HTERT RPE-1 (cell line): ENCODE measurements around the gene SYNPO2.

Source experiments
- in situ Hi-C: fragments of 300-500 bp; cut with MboI; formaldehyde crosslinking; loops from 4 replicates; pipeline ENCODE4 v1.14.3; 2020; ENCODE audit warnings: low sequenced_read_pairs

SYNPO2 gene

GRCh38 chr4:118931786-118932185, 43.1 kb downstream of the SYNPO2 start:
- in situ Hi-C loops = no loop called here

- in situ Hi-C loops = no loop called here
These were observed 47.2 kb downstream of the SYNPO2 start for GRCh38 chr4:118935819-118936218.

GRCh38 chr4:118936406-118936805, 47.8 kb downstream of the SYNPO2 start:
- in situ Hi-C loops = no loop called here

- in situ Hi-C loops = no loop called here
These were observed 50.6 kb downstream of the SYNPO2 start for GRCh38 chr4:118939169-118939783.

GRCh38 chr4:118941149-118941548, 52.5 kb downstream of the SYNPO2 start:
- in situ Hi-C loops = no loop called here

DNA sequence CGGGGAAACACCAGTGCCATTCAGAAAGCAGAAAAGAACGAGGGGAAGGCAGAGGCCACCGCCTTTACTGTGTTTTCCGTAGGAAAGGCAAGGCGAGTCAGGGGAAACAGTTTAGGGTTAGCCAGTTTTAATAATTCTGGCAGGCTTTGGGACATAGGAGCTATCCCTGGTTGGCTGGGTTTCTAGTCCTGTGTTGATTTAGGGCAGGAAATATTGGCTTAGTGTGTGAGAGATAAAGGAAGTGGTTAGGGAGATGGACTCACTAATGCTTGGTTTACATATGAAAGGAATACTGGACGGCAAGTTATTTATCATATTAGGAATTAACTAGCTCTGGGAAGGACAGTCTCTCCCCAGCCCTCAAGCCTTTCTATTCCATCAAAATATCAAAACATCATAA, 53.1 kb downstream of the SYNPO2 start:
- in situ Hi-C loops = no loop called here

- in situ Hi-C loops = no loop called here
These were observed 53.8 kb downstream of the SYNPO2 start for GRCh38 chr4:118942465-118942864.

GRCh38 chr4:118947095-118947494, 58.4 kb downstream of the SYNPO2 start:
- in situ Hi-C loops = no loop called here

GRCh38 chr4:118948545-118949144, 60.0 kb downstream of the SYNPO2 start:
- in situ Hi-C loops = no loop called here

- in situ Hi-C loops = no loop called here
These were observed 61.6 kb downstream of the SYNPO2 start for GRCh38 chr4:118950224-118950623.

- in situ Hi-C loops = no loop called here
These were observed 62.4 kb downstream of the SYNPO2 start for GRCh38 chr4:118950929-118951570.

GRCh38 chr4:118953276-118953675, 64.6 kb downstream of the SYNPO2 start:
- in situ Hi-C loops = no loop called here

GRCh38 chr4:118954246-118954645, 65.6 kb downstream of the SYNPO2 start:
- in situ Hi-C loops = no loop called here

DNA sequence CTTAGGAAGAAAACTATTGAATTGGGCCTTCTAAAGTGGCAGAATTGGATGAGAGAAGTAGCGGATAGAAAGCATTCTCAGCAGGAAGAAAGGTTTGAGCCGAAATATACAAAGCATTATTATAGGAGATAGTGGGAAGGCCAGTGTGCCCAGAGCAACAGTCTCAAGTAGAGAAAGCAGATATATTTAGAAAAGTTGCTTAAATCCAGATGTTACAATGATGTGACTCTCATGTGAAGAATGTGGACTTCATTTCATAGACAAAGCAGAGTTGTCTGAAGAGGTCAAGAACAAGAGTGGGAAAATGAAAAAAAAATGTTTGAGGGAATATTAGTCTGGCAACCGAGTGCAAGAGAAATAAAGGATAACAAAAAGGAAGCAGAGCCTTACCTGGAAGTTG, 66.9 kb downstream of the SYNPO2 start:
- in situ Hi-C loops = no loop called here

DNA sequence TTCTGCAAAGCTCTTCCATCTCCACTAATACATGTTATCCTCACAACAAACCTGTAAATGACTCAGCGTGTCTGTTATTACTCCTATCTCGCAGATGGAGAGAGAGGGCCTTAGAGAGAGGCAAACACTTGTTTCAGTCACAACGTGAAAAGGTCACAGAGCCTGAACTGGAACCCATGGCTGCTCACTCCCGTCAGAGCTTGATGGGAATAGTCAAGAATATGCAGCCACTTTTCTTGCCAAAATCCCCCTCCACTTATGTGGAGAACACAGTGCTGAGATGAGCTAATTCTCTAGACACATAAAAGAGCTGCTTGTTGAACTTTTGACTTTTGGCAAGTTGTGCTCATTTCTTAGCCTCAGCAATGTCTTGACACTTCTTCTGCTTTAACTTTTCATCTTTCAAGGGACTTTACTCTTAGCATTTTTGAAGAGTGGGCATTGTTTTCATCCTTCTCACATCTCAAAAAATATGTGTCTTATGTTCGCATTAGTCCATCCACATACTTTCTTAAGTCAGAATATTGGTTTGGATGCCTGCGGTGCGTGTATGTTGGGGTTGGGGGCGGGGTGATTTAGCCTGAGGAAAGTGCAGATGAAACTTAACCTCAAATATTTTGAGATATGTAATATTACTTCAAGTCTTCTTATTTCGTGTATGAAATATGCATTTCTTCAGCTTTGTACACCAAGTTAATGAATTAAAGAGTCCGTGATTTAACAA, 69.2 kb downstream of the SYNPO2 start:
- in situ Hi-C loops = no loop called here

DNA sequence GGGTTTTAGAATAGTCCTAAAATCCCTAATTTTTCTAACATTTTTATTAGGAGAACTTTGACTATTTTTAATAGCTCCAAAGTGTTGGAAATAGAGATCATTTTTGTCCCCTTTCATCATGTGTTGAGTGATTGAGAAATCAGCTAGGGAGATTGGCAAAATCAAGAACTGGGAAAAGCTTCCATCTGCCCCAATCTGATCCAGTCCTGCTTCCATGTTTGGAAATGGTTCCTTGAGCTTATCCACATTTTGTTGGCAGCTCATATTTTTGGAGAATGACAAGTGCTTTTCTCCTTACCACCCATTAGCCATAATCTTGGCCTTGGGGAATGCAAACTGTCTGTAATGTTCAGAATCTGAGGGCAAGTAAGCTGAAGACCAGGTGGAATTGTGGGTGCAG, 73.9 kb downstream of the SYNPO2 start:
- in situ Hi-C loops = no loop called here

GRCh38 chr4:118964891-118965411, 76.3 kb downstream of the SYNPO2 start:
- in situ Hi-C loops = no loop called here

- in situ Hi-C loops = no loop called here
These were observed 78.7 kb downstream of the SYNPO2 start for GRCh38 chr4:118967393-118967792.

GRCh38 chr4:118968005-118968404, 79.4 kb downstream of the SYNPO2 start:
- in situ Hi-C loops = no loop called here

DNA sequence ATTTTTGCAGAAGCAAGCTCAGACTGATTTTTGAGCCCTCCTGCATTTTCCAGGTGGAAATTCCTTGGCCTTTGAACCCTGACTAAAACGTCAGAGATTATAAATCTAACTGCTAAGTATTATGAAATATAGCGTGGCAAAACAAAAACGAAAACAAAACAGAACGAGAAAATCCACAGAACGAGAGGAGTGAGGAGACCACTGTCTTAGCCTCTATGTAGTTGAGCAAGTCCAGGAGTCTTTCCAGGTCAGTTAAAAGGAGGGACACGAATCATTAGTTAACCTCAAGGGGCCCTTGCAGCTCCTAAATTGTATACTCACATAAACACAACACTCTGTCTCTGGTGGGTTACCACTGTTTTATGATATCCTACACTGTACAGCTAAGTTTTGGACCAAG, 80.2 kb downstream of the SYNPO2 start:
- in situ Hi-C loops = no loop called here

- in situ Hi-C loops = no loop called here
These were observed 80.7 kb downstream of the SYNPO2 start for GRCh38 chr4:118969359-118969758.

DNA sequence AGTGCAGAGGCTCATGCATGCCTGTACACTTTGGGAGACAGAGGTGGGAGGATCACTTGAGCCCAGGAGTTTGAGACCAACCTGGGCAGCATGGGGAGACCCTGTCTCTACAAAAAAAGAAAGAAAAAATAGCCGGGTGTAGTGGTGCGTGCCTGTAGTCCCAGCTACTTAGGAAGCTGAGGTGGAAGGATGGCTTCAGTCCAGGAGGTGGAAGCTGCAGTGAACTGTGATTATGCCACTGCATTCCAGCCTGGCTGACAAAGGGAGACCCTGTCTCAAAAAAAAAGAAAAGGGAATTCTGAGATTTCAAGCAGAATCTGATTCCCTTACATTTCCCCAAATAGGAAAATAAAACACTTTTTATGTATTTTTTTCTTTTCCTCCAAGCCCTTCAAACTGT, 83.5 kb downstream of the SYNPO2 start:
- in situ Hi-C loops = no loop called here
